T-cell (primary cell): ENCODE results near the gene ARHGAP21. TPM values are rescaled to one million over a fixed set of nuclear protein-coding genes. Genes with fewer than 3 reads are reported as not detected.
A peak's percentile ranks its signal among the peaks of the same experiment; 100 is the strongest.
"Not testable (repeated sequence)": the region's sequence is repeated elsewhere in the genome, so short reads cannot be mapped to it uniquely, and the experiment has no call there.

Source experiments
- ATAC-seq, 4 experiments: fragments of 200-7000 bp in 3 of 4; fragments of 150-1000 bp in 1 of 4; cut with Tn5 transposase; replicated peaks in 1 of 4; 1 replicate in 3 of 4; 2 replicates in 1 of 4; pipeline ENCODE4 v1.10.0; 2021; ENCODE audit warnings: moderate library complexity in 3 of 4, mild to moderate bottlenecking in 2 of 4, moderate number of reproducible peaks in 1 of 4
- CTCF ChIA-PET, 2 donors: fragments of 300-600 bp; sonication (Branson Sonifier 250); formaldehyde crosslinking; loops; one replicate each; lab custom pipeline; 2022; ENCODE audit warnings: antibody characterized with exemption in 2 of 2; lab: Charles Lee
- POLR2A ChIA-PET, 2 donors: fragments of 300-600 bp; sonication (Branson Sonifier 250); formaldehyde crosslinking; loops; one replicate each; lab custom pipeline; 2022; ENCODE audit warnings: antibody characterized with exemption in 2 of 2; lab: Charles Lee
- DNase-seq, 35 experiments: peaks; one replicate each; pipeline versions ENCODE4 v3.0.0 to v3.0.0-alpha.2; 2013 to 2023
- H3K27ac ChIP-seq: one replicate; pipeline ENCODE4 v1.5.1; 2013; ENCODE audit warnings: low read length
- H3K27me3 ChIP-seq, 2 experiments: replicated peaks in 1 of 2; 1 replicate in 1 of 2; 2 replicates in 1 of 2; pipeline versions ENCODE4 v1.6.1 to v1.7.0; 2013; ENCODE audit warnings: low read length in 1 of 2, mixed read lengths in 1 of 2; ENCODE audit not compliant: control insufficient read depth in 2 of 2, insufficient read depth in 2 of 2; ENCODE audit errors: extremely low read depth in 1 of 2
- H3K36me3 ChIP-seq, 2 donors: 1 replicate in 1 of 2; 2 replicates in 1 of 2; pipeline versions ENCODE4 v1.6.1 to v1.7.0; 2013; ENCODE audit warnings: low read length in 1 of 2; ENCODE audit not compliant: control insufficient read depth in 2 of 2, insufficient read depth in 1 of 2; ENCODE audit errors: extremely low read depth in 1 of 2
- H3K4me1 ChIP-seq, 2 experiments: 1 replicate in 1 of 2; 2 replicates in 1 of 2; pipeline versions ENCODE4 v1.6.1 to v1.7.0; 2013; ENCODE audit warnings: low read length in 2 of 2, mixed read lengths in 1 of 2; ENCODE audit not compliant: insufficient read depth in 2 of 2, control insufficient read depth in 1 of 2; ENCODE audit errors: extremely low read depth in 1 of 2
- H3K4me3 ChIP-seq, 2 donors: 1 replicate in 1 of 2; 2 replicates in 1 of 2; pipeline versions ENCODE4 v1.5.1 to v1.7.0; 2013; ENCODE audit warnings: mild to moderate bottlenecking in 2 of 2, low read length in 1 of 2, moderate library complexity in 1 of 2; ENCODE audit not compliant: control insufficient read depth in 1 of 2; ENCODE audit errors: extremely low read depth in 1 of 2
- H3K9me3 ChIP-seq: 2 replicates; pipeline ENCODE4 v1.7.0; 2013
- H3K27ac Mint-ChIP-seq, 2 donors: one replicate each; pipeline ENCODE4 v1.8.0; 2020 to 2021; ENCODE audit warnings: mild to moderate bottlenecking in 2 of 2, mixed read lengths in 2 of 2
- H3K27me3 Mint-ChIP-seq, 2 donors: one replicate each; pipeline ENCODE4 v1.8.0; 2021 to 2022; ENCODE audit warnings: mixed read lengths in 2 of 2
- H3K36me3 Mint-ChIP-seq: one replicate; pipeline ENCODE4 v1.8.0; 2021; ENCODE audit warnings: mixed read lengths
- H3K4me1 Mint-ChIP-seq, 3 donors: one replicate each; pipeline ENCODE4 v1.8.0; 2020 to 2022; ENCODE audit warnings: mixed read lengths in 3 of 3, mild to moderate bottlenecking in 1 of 3
- H3K4me3 Mint-ChIP-seq, 3 donors: one replicate each; pipeline ENCODE4 v1.8.0; 2020 to 2022; ENCODE audit warnings: mild to moderate bottlenecking in 3 of 3, mixed read lengths in 3 of 3, moderate library complexity in 3 of 3
- H3K9me3 Mint-ChIP-seq, 3 donors: one replicate each; pipeline ENCODE4 v1.8.0; 2020 to 2022; ENCODE audit warnings: mixed read lengths in 3 of 3
- WGBS: methylation state at CpG from one replicate; pipeline ENCODE4 v1.1.5; 2013; ENCODE audit warnings: missing lambda C conversion rate; ENCODE audit not compliant: insufficient coverage; 5-methylcytosine and 5-hydroxymethylcytosine counted together
- total RNA-seq, 35 experiments: library from RNA in 6 of 35; stranded (reverse) in 6 of 35; fragments of 120-200 nt in 1 of 35; gene quantifications; one replicate each; pipeline versions ENCODE4 v1.2.1 to v1.2.4 and lab custom pipeline; 2013 to 2026

The ARHGAP21 gene
- total RNA-seq, 5 donors from 2014 or later (not counting 1 experiment from before 2014, with no cell fraction given), result 19.1 to 45.8 (median 26.1) TPM

GRCh38 chr10:24759672-24760071, 36.0 kb upstream of the ARHGAP21 start:
- ChIA-PET POLR2A (no interaction called here), CTCF (no interaction called here)
- H3K27ac Mint-ChIP-seq, result no peak overlapping the region
- DNase-seq (no peak), ATAC-seq (no peak)
- no peak overlapping the region for H3K4me3 ChIP-seq
- H3K4me1 Mint-ChIP-seq, result peaks cover 4 to 7% (median 5%) of the 10 kb centered on the region in 3 donors
- H3K4me3 Mint-ChIP-seq, result no peak overlapping the region
- no peak overlapping the region for H3K27ac ChIP-seq
- H3K27me3 ChIP-seq, result no peaks in the 10 kb centered on the region
- H3K36me3 Mint-ChIP-seq, result no peaks in the 10 kb centered on the region
- H3K27me3 Mint-ChIP-seq, result no peaks in the 10 kb centered on the region
- no peaks in the 10 kb centered on the region for H3K9me3 Mint-ChIP-seq
- H3K4me1 ChIP-seq, result peaks cover 0 to 8% of the 10 kb centered on the region in 2 experiments
- no peaks in the 10 kb centered on the region for H3K36me3 ChIP-seq
- 100% methylated on average over 1 of the region's 2 CpGs for WGBS
- H3K9me3 ChIP-seq, result no peaks in the 10 kb centered on the region

- H3K27ac ChIP-seq, ATAC-seq, H3K4me1 ChIP-seq, H3K4me3 ChIP-seq, H3K36me3 Mint-ChIP-seq, H3K9me3 Mint-ChIP-seq, DNase-seq, H3K4me1 Mint-ChIP-seq, H3K9me3 ChIP-seq, POLR2A ChIA-PET, H3K36me3 ChIP-seq, H3K27me3 ChIP-seq, CTCF ChIA-PET, H3K27me3 Mint-ChIP-seq, H3K4me3 Mint-ChIP-seq: not testable (repeated sequence)
- peak overlapping the region in 1 of 2 donors; percentile 27 for H3K27ac Mint-ChIP-seq
- WGBS, result 100% methylated on average over 1 of the region's 3 CpGs
These were observed 34.6 kb upstream of the ARHGAP21 start for GRCh38 chr10:24758254-24758653.

- no peaks in the 10 kb centered on the region for H3K4me1 Mint-ChIP-seq
- H3K27me3 Mint-ChIP-seq, result no peaks in the 10 kb centered on the region
These were observed 32.6 kb upstream of the ARHGAP21 start for GRCh38 chr10:24756283-24756682.

GRCh38 chr10:24751716-24752115, 28.0 kb upstream of the ARHGAP21 start:
- Histone ChIP-seq H3K27me3 (peaks cover 0 to 2% of the 10 kb centered on the region in 2 experiments), H3K4me1 (no peaks in the 10 kb centered on the region), H3K9me3 (no peaks in the 10 kb centered on the region), H3K4me3 (no peak overlapping the region), H3K36me3 (no peaks in the 10 kb centered on the region), H3K27ac (no peak overlapping the region)
- 100% methylated on average over 1 of the region's 1 CpG for WGBS
- H3K27me3 Mint-ChIP-seq, result no peaks in the 10 kb centered on the region
- POLR2A ChIA-PET, result no interaction called here
- no peaks in the 10 kb centered on the region for H3K36me3 Mint-ChIP-seq
- no peaks in the 10 kb centered on the region for H3K9me3 Mint-ChIP-seq
- H3K4me1 Mint-ChIP-seq, result no peaks in the 10 kb centered on the region
- no peak overlapping the region for H3K27ac Mint-ChIP-seq
- DNase-seq, result no peak
- CTCF ChIA-PET, result interaction anchor here in 1 of 2 donors (0.7 kb wide), 1 partner anchor 76 kb away, joined by 3 read pairs; no protein-coding TSS in a partner anchor
- ATAC-seq, result no peak
- no peak overlapping the region for H3K4me3 Mint-ChIP-seq

More at GRCh38 chr10:24756283-24756682, 32.6 kb upstream of the ARHGAP21 start:
- H3K27ac Mint-ChIP-seq, result no peak overlapping the region
- DNase-seq, result no peak
- ATAC-seq, result no peak
- no peak overlapping the region for H3K4me3 Mint-ChIP-seq
- CTCF ChIA-PET, result interaction anchor here in 1 of 2 donors (0.5 kb wide), 1 partner anchor 134 kb away, joined by 4 read pairs; no protein-coding TSS in a partner anchor
- Histone ChIP-seq H3K27me3 (peaks cover 0 to 2% of the 10 kb centered on the region in 2 experiments), H3K9me3 (no peaks in the 10 kb centered on the region), H3K27ac (no peak overlapping the region), H3K36me3 (no peaks in the 10 kb centered on the region), H3K4me1 (no peaks in the 10 kb centered on the region), H3K4me3 (no peak overlapping the region)
- H3K36me3 Mint-ChIP-seq, result no peaks in the 10 kb centered on the region
- no peaks in the 10 kb centered on the region for H3K9me3 Mint-ChIP-seq
- WGBS, result no CpG with 5 or more reads among the region's 1 CpG
- POLR2A ChIA-PET, result no interaction called here

- Histone ChIP-seq H3K4me3 (no peak overlapping the region), H3K36me3 (no peaks in the 10 kb centered on the region), H3K9me3 (no peaks in the 10 kb centered on the region), H3K27ac (no peak overlapping the region), H3K27me3 (peaks cover 0 to 2% of the 10 kb centered on the region in 2 experiments), H3K4me1 (no peaks in the 10 kb centered on the region)
- ATAC-seq, result no peak
- H3K4me3 Mint-ChIP-seq, result no peak overlapping the region
- H3K27ac Mint-ChIP-seq, result no peak overlapping the region
- CTCF ChIA-PET, result no interaction called here
- no peak for DNase-seq
- H3K9me3 Mint-ChIP-seq, result no peaks in the 10 kb centered on the region
- H3K4me1 Mint-ChIP-seq, result peaks cover 0 to under 1% (median 0%) of the 10 kb centered on the region in 3 donors
- no CpG with 5 or more reads among the region's 2 CpGs for WGBS
- H3K36me3 Mint-ChIP-seq, result no peaks in the 10 kb centered on the region
- no peaks in the 10 kb centered on the region for H3K27me3 Mint-ChIP-seq
- POLR2A ChIA-PET, result no interaction called here
These were observed 27.0 kb upstream of the ARHGAP21 start for GRCh38 chr10:24750695-24751094.

- H3K27me3 Mint-ChIP-seq, result no peaks in the 10 kb centered on the region
- no peaks in the 10 kb centered on the region for H3K36me3 Mint-ChIP-seq
- Histone ChIP-seq H3K36me3 (no peaks in the 10 kb centered on the region), H3K4me1 (no peaks in the 10 kb centered on the region), H3K4me3 (no peak overlapping the region), H3K9me3 (no peaks in the 10 kb centered on the region), H3K27ac (no peak overlapping the region), H3K27me3 (no peaks in the 10 kb centered on the region)
- no CpG with 5 or more reads among the region's 4 CpGs for WGBS
- H3K4me1 Mint-ChIP-seq, result peaks cover 0 to 7% (median 4%) of the 10 kb centered on the region in 3 donors
- no peaks in the 10 kb centered on the region for H3K9me3 Mint-ChIP-seq
- no peak overlapping the region for H3K27ac Mint-ChIP-seq
- ChIA-PET POLR2A (no interaction called here), CTCF (no interaction called here)
- no peak overlapping the region for H3K4me3 Mint-ChIP-seq
- DNase-seq (no peak), ATAC-seq (no peak)
These were observed 24.5 kb upstream of the ARHGAP21 start for GRCh38 chr10:24748214-24748613.
